Subcutaneous preadipocyte (primary cell): Measurements from ENCODE around the gene NKX2-2. TPM values are rescaled to one million over a fixed set of nuclear protein-coding genes. Genes with fewer than 3 reads are reported as not detected.

Source experiments
- total RNA-seq: library from RNA; depleted of rRNA; stranded (reverse); fragments of >200 nt; gene quantifications from 2 replicates; pipeline ENCODE4 v1.2.3, GENCODE V29; 2012

The NKX2-2 gene
- 0.20 TPM in 1 of 2 replicates, not detected in the other for total RNA-seq

DNA sequence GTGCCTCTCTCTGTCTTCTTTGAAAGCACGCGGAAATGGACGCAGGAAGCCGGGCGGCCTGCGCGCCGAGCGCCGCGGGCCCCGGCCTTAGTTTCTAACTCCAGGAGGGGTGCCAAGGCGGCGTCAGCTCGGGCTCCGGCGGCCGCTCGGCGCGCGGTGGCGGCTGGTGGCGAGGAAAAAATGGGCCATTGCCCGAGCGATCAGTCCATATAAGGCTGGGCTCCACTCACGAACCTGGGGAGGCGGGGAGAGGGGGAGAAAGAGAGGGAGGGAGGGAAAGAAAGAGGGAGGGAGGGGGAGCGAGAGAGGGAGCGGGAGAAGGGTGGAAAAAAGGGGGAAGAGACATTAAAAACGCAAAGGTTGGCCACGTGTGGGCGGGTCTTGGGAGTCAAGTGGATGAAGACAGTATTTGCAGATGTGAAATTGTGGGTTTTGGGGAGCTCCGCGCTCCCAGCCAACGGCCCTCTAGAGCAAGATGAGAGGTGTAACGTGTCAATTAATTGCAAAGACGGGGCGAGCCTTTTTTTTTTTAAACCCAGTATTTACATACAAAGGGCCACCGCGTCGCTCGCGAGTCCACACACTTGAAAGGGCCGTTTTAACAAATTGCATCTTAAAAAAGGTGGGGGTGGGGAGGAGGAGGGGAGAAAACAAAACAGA, at the start of gene NKX2-2:
Gene NKX2-2, minus strand, starts transcription at position 184 of the 660 bp plus-strand sequence. CDS start 395 bp downstream, outside the sequence.

Other genes with a start within 250 kb of the NKX2-2 start
- gene XRN2, start 210.7 kb downstream of the NKX2-2 start, total RNA-seq: 83.8 and 106 TPM in 2 replicates
- gene NKX2-4, start 116.5 kb downstream of the NKX2-2 start, total RNA-seq: not detected in 2 replicates
- not detected in 2 replicates for gene PAX1, start 191.6 kb upstream of the NKX2-2 start, total RNA-seq